ENCODE data around the gene RRP9. TPM values are rescaled to one million over a fixed set of nuclear protein-coding genes. Genes with fewer than 3 reads are reported as not detected.
"Not testable (repeated sequence)": the region's sequence is repeated elsewhere in the genome, so short reads cannot be mapped to it uniquely, and the experiment has no call there.

Gene RRP9
- total and polyA plus RNA-seq, 2 donors (not counting 3 experiments of a cell fraction or from before 2014, with no cell fraction given) = 26.0 to 30.1 TPM

GRCh38 chr3:51929420-51930003 is 12.2 kb downstream of the RRP9 start:
- intact Hi-C loops (cut with micrococcal nuclease) = no loop called here

GRCh38 chr3:51928981-51929380 is 12.7 kb downstream of the RRP9 start:
- H3K4me2 ChIP-seq (ENCODE audit: insufficient read depth, low read length); CTCF ChIA-PET; intact Hi-C loops (cut with micrococcal nuclease); H3K27me3 ChIP-seq (ENCODE audit: control insufficient read depth in 2 of 2, insufficient read depth in 2 of 2, low read length in 2 of 2); DNase-seq (ENCODE audit: low read depth, low spot score); H3K27ac ChIP-seq (ENCODE audit: insufficient read depth, low read depth, low read length); H3K79me2 ChIP-seq (ENCODE audit: control insufficient read depth, insufficient read depth, low read length); H3K9me1 ChIP-seq (replicated peaks; ENCODE audit: control insufficient read depth, extremely low read depth, insufficient read depth, low read length); BruUV-seq (replicated peaks); FAIRE-seq; H3K4me1 ChIP-seq (ENCODE audit: control insufficient read depth, extremely low read depth, insufficient read depth, low read length); H3K4me3 ChIP-seq (replicated peaks in 1 of 3; ENCODE audit: insufficient read depth in 1 of 3, low read depth in 1 of 3, low read length in 3 of 3); H3K9me3 ChIP-seq (replicated peaks; ENCODE audit: control insufficient read depth, insufficient read depth, low read length); POLR2A ChIA-PET; H4K20me1 ChIP-seq (replicated peaks; ENCODE audit: control insufficient read depth, extremely low read depth, insufficient read depth, low read length); H3K9ac ChIP-seq (replicated peaks; ENCODE audit: extremely low read depth, insufficient read depth, low read length); H2AFZ ChIP-seq (ENCODE audit: low read depth, low read length); dilution Hi-C loops (cut with MboI; ENCODE audit: extremely low pct_ligation_motif_present, low sequenced_read_pairs): not testable (repeated sequence)
- peaks cover 0 to 12% of the 10 kb centered on the region in 2 experiments for H3K36me3 ChIP-seq (ENCODE audit: control insufficient read depth in 2 of 2, extremely low read depth in 1 of 2, insufficient read depth in 2 of 2, low read length in 2 of 2)

More at GRCh38 chr3:51929420-51930003, 12.2 kb downstream of the RRP9 start:
- Histone ChIP-seq H3K36me3 (ENCODE audit: control insufficient read depth in 2 of 2, extremely low read depth in 1 of 2, insufficient read depth in 2 of 2, low read length in 2 of 2) (peaks cover 0 to 17% of the 10 kb centered on the region in 2 experiments), H3K27ac (ENCODE audit: insufficient read depth, low read depth, low read length) (no peak overlapping the region), H3K4me3 (replicated peaks in 1 of 3; ENCODE audit: insufficient read depth in 1 of 3, low read depth in 1 of 3, low read length in 3 of 3) (no peak overlapping the region), H2AFZ (ENCODE audit: low read depth, low read length) (no peak overlapping the region), H3K4me1 (ENCODE audit: control insufficient read depth, extremely low read depth, insufficient read depth, low read length) (no peaks in the 10 kb centered on the region), H3K4me2 (ENCODE audit: insufficient read depth, low read length) (no peak overlapping the region), H3K9ac (replicated peaks; ENCODE audit: extremely low read depth, insufficient read depth, low read length) (no peak overlapping the region), H3K79me2 (ENCODE audit: control insufficient read depth, insufficient read depth, low read length) (no peaks in the 10 kb centered on the region), H3K9me3 (replicated peaks; ENCODE audit: control insufficient read depth, insufficient read depth, low read length) (no peaks in the 10 kb centered on the region), H4K20me1 (replicated peaks; ENCODE audit: control insufficient read depth, extremely low read depth, insufficient read depth, low read length) (no peaks in the 10 kb centered on the region), H3K27me3 (ENCODE audit: control insufficient read depth in 2 of 2, insufficient read depth in 2 of 2, low read length in 2 of 2) (no peaks in the 10 kb centered on the region), H3K9me1 (replicated peaks; ENCODE audit: control insufficient read depth, extremely low read depth, insufficient read depth, low read length) (no peaks in the 10 kb centered on the region)
- TF ChIP-seq JUN (IDR thresholded peaks at IDR 0.05; ENCODE audit: borderline replicate concordance, insufficient read depth, insufficient read length, low read depth) = no peak
- no peak for TF ChIP-seq CTCF (IDR thresholded peaks at IDR 0.05; ENCODE audit: extremely low read depth in 1 of 2, insufficient read depth in 1 of 2, low read depth in 1 of 2, low read length in 2 of 2)
- no peak for TF ChIP-seq MAX (IDR thresholded peaks at IDR 0.05; ENCODE audit: insufficient read depth, insufficient read length)
- TF ChIP-seq GATA2 (IDR thresholded peaks at IDR 0.05; ENCODE audit: insufficient read depth, insufficient read length, low read depth, low read length) = no peak
- TF ChIP-seq EZH2 (IDR thresholded peaks at IDR 0.05; ENCODE audit: borderline replicate concordance, low read depth, low read length, severe bottlenecking) = no peak
- no peak for TF ChIP-seq MYC (IDR thresholded peaks at IDR 0.05; ENCODE audit: low read depth, low read length)
- no peak for TF ChIP-seq POLR2A (IDR thresholded peaks at IDR 0.05; ENCODE audit: low read depth, low read length)
- no peak for TF ChIP-seq FOS (IDR thresholded peaks at IDR 0.05; ENCODE audit: borderline replicate concordance, insufficient read depth, low read length)
- TF ChIP-seq POLR2AphosphoS5 (IDR thresholded peaks at IDR 0.05; ENCODE audit: insufficient read depth, low read depth, low read length) = no peak
- dilution Hi-C loops (cut with MboI; ENCODE audit: extremely low pct_ligation_motif_present, low sequenced_read_pairs) = no loop called here
- ChIA-PET POLR2A (no interaction called here), CTCF (no interaction called here)
- FAIRE-seq (no peak), DNase-seq (ENCODE audit: low read depth, low spot score) (no peak)
- no TSS peak for BruUV-seq (replicated peaks)

Data from endothelial cell of umbilical vein (primary cell).